ENCODE measurements around the gene GARNL3.

Gene GARNL3

DNA sequence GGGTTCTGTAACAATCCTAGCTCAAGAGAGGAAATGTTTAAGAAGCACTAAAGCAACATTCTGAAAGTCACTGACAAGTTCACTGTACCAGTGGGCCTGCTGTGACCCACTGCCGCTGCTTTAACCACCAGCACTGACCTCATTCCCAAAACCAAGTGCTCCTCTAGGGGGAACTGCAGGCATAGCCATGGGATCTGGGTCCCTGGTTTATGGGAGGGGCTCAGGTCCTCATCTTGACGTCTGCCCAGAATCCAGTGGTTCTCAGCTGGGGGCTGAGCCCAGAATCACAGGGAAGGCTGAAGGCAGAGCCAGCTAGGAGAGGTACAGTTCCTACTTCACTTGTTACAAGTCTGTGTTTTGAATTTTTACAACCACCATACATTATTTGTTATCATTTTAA is 96.3 kb downstream of the GARNL3 start:
- Histone ChIP-seq H3K4me1 (ENCODE audit: control insufficient read depth, insufficient read depth, low read length) (no peaks in the 10 kb centered on the region), H3K4me3 (ENCODE audit: low read depth, low read length) (no peak overlapping the region), H3K9me3 (ENCODE audit: control insufficient read depth, insufficient read depth, low read depth, low read length) (no peaks in the 10 kb centered on the region), H3K36me3 (ENCODE audit: control insufficient read depth in 2 of 2, insufficient read depth in 1 of 2, low read length in 2 of 2) (peaks cover 0 to 33% of the 10 kb centered on the region in 2 experiments; a peak in 1 of 3 replicates), H3K27ac (ENCODE audit: extremely low read depth, low read depth, low read length) (no peak overlapping the region)
- ChIA-PET CTCF (interaction anchor here (0.6 to 1.5 kb wide), 10 partner anchors 9 to 225 kb away, joined by 3 to 5 read pairs (median 4); no protein-coding TSS in a partner anchor), POLR2A (interaction anchor here (0.8 to 2.5 kb wide), 3 partner anchors 36 to 136 kb away, joined by 3 to 12 read pairs (median 3); partner anchors contain the start of genes SLC2A8 and ZNF79)
- TF ChIP-seq ZNF621 (tag by site-specific recombination; IDR thresholded peaks at IDR 0.05), result no peak
- TF ChIP-seq KLF7 (tag by site-specific recombination; IDR thresholded peaks at IDR 0.05; ENCODE audit: borderline replicate concordance), result no peak
- TF ChIP-seq ZNF157 (tag by site-specific recombination; IDR thresholded peaks at IDR 0.05), result no peak
- TF ChIP-seq, protein P1, sequence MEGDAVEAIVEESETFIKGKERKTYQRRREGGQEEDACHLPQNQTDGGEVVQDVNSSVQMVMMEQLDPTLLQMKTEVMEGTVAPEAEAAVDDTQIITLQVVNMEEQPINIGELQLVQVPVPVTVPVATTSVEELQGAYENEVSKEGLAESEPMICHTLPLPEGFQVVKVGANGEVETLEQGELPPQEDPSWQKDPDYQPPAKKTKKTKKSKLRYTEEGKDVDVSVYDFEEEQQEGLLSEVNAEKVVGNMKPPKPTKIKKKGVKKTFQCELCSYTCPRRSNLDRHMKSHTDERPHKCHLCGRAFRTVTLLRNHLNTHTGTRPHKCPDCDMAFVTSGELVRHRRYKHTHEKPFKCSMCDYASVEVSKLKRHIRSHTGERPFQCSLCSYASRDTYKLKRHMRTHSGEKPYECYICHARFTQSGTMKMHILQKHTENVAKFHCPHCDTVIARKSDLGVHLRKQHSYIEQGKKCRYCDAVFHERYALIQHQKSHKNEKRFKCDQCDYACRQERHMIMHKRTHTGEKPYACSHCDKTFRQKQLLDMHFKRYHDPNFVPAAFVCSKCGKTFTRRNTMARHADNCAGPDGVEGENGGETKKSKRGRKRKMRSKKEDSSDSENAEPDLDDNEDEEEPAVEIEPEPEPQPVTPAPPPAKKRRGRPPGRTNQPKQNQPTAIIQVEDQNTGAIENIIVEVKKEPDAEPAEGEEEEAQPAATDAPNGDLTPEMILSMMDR (tag by site-specific recombination; IDR thresholded peaks at IDR 0.05), result peak; percentile 38; the same call in 1 of the 2 replicates
- TF ChIP-seq ZIC2 (tag by site-specific recombination; IDR thresholded peaks at IDR 0.05), result peak; percentile 49
- peak; percentile 74 for TF ChIP-seq GLIS1 (tag by site-specific recombination; IDR thresholded peaks at IDR 0.05)
- no peak for TF ChIP-seq ZNF626 (tag by site-specific recombination; IDR thresholded peaks at IDR 0.05)
- TF ChIP-seq ZNF623 (tag by site-specific recombination; IDR thresholded peaks at IDR 0.05), result no peak
- TF ChIP-seq ZNF830 (tag by site-specific recombination; IDR thresholded peaks at IDR 0.05; ENCODE audit: low read depth), result no peak
- TF ChIP-seq ZNF600 (tag by site-specific recombination; IDR thresholded peaks at IDR 0.05), result no peak
- TF ChIP-seq, protein P2, sequence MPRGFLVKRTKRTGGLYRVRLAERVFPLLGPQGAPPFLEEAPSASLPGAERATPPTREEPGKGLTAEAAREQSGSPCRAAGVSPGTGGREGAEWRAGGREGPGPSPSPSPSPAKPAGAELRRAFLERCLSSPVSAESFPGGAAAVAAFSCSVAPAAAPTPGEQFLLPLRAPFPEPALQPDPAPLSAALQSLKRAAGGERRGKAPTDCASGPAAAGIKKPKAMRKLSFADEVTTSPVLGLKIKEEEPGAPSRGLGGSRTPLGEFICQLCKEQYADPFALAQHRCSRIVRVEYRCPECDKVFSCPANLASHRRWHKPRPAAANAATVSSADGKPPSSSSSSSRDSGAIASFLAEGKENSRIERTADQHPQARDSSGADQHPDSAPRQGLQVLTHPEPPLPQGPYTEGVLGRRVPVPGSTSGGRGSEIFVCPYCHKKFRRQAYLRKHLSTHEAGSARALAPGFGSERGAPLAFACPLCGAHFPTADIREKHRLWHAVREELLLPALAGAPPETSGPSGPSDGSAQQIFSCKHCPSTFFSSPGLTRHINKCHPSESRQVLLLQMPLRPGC (tag by site-specific recombination; IDR thresholded peaks at IDR 0.05), result no peak
- no peak for TF ChIP-seq YY2 (tag by site-specific recombination; IDR thresholded peaks at IDR 0.05)
- TF ChIP-seq ZNF654 (tag by site-specific recombination; IDR thresholded peaks at IDR 0.05; ENCODE audit: low read depth), result peak; percentile 16
- TF ChIP-seq ZNF549 (tag by site-specific recombination; IDR thresholded peaks at IDR 0.05), result no peak
- TF ChIP-seq ZNF202 (tag by site-specific recombination; IDR thresholded peaks at IDR 0.05; ENCODE audit: borderline replicate concordance), result no peak
- TF ChIP-seq, protein P3, sequence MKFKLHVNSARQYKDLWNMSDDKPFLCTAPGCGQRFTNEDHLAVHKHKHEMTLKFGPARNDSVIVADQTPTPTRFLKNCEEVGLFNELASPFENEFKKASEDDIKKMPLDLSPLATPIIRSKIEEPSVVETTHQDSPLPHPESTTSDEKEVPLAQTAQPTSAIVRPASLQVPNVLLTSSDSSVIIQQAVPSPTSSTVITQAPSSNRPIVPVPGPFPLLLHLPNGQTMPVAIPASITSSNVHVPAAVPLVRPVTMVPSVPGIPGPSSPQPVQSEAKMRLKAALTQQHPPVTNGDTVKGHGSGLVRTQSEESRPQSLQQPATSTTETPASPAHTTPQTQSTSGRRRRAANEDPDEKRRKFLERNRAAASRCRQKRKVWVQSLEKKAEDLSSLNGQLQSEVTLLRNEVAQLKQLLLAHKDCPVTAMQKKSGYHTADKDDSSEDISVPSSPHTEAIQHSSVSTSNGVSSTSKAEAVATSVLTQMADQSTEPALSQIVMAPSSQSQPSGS (tag by site-specific recombination; IDR thresholded peaks at IDR 0.05; ENCODE audit: low read depth), result no peak
- TF ChIP-seq ZNF571 (tag by site-specific recombination; IDR thresholded peaks at IDR 0.05), result no peak
- TF ChIP-seq ZNF530 (tag by site-specific recombination; IDR thresholded peaks at IDR 0.05; ENCODE audit: low read depth), result no peak
- TF ChIP-seq ZNF433 (tag by site-specific recombination; IDR thresholded peaks at IDR 0.05; ENCODE audit: low read depth), result no peak
- no peak for TF ChIP-seq ZSCAN30 (tag by site-specific recombination; IDR thresholded peaks at IDR 0.05)
- no peak for TF ChIP-seq ZNF37A (tag by site-specific recombination; IDR thresholded peaks at IDR 0.05)
- TF ChIP-seq BCL11A (tag by site-specific recombination; IDR thresholded peaks at IDR 0.05; ENCODE audit: low read depth), result no peak
- TF ChIP-seq, protein P4, sequence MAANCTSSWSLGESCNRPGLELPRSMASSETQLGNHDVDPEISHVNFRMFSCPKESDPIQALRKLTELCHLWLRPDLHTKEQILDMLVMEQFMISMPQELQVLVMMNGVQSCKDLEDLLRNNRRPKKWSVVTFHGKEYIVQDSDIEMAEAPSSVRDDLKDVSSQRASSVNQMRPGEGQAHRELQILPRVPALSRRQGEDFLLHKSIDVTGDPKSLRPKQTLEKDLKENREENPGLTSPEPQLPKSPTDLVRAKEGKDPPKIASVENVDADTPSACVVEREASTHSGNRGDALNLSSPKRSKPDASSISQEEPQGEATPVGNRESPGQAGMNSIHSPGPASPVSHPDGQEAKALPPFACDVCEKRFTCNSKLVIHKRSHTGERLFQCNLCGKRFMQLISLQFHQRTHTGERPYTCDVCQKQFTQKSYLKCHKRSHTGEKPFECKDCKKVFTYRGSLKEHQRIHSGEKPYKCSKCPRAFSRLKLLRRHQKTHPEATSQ (tag by site-specific recombination; IDR thresholded peaks at IDR 0.05), result no peak
- no peak for TF ChIP-seq ZNF184 (tag by site-specific recombination; IDR thresholded peaks at IDR 0.05)
- TF ChIP-seq, protein P5, sequence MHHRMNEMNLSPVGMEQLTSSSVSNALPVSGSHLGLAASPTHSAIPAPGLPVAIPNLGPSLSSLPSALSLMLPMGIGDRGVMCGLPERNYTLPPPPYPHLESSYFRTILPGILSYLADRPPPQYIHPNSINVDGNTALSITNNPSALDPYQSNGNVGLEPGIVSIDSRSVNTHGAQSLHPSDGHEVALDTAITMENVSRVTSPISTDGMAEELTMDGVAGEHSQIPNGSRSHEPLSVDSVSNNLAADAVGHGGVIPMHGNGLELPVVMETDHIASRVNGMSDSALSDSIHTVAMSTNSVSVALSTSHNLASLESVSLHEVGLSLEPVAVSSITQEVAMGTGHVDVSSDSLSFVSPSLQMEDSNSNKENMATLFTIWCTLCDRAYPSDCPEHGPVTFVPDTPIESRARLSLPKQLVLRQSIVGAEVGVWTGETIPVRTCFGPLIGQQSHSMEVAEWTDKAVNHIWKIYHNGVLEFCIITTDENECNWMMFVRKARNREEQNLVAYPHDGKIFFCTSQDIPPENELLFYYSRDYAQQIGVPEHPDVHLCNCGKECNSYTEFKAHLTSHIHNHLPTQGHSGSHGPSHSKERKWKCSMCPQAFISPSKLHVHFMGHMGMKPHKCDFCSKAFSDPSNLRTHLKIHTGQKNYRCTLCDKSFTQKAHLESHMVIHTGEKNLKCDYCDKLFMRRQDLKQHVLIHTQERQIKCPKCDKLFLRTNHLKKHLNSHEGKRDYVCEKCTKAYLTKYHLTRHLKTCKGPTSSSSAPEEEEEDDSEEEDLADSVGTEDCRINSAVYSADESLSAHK (tag by site-specific recombination; IDR thresholded peaks at IDR 0.05), result no peak
- TF ChIP-seq ZBTB21 (tag by site-specific recombination; IDR thresholded peaks at IDR 0.05), result no peak
- TF ChIP-seq ZNF629 (tag by site-specific recombination; IDR thresholded peaks at IDR 0.05), result no peak
- TF ChIP-seq ZNF132 (tag by site-specific recombination; IDR thresholded peaks at IDR 0.05; ENCODE audit: borderline replicate concordance), result no peak
- no peak for TF ChIP-seq ZBTB17 (tag by site-specific recombination; IDR thresholded peaks at IDR 0.05)
